HG02588 (cell line): Measurements from ENCODE around the gene TMPO.
"Not testable (repeated sequence)": the region's sequence is repeated elsewhere in the genome, so short reads cannot be mapped to it uniquely, and the experiment has no call there.

Experiments
- ATAC-seq: cut with Tn5 transposase; IDR thresholded peaks from one replicate; pipeline ENCODE4 v1.9.1; 2021; ENCODE audit warnings: mild to moderate bottlenecking, moderate library complexity; ENCODE audit not compliant: unreplicated experiment

TMPO gene

DNA sequence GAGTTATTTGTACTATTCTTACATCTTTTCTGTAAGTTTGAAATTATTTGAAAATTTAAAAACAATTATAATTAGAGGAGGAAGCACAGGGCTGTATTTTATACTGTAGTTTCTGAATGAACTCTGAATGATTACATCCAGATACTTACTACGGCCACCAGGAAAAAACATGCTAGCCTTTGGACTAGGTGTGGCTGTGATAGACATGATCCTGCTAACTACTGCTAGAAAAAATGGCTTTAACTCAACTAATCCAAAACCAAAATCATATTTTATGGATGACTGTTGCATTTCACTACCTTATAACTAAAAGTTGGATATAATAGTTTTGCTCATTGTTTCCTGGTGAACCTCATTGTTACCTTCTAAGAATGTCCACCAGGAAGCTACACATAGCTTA is 63.0 kb downstream of the TMPO start:
- ATAC-seq, result no peak

DNA sequence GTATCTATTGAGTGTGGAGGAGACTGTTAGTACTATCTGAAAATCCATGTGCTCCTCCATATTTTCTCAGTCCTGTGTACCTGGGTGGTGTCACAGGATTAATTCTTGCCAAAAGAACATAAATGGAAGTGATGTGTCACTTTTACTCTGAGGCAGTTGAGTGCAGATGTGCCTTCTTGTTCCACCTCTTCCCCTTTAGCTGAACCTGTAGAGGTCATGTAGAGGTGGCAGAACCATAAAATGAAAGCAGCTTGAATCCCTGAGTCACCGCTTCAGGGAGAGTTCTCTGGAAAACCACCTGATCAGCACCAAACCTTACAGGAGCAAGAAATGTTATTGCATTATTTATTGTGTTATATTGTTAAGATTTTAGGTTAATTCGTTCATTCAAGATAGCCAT is 63.4 kb downstream of the TMPO start:
- no peak for ATAC-seq

DNA sequence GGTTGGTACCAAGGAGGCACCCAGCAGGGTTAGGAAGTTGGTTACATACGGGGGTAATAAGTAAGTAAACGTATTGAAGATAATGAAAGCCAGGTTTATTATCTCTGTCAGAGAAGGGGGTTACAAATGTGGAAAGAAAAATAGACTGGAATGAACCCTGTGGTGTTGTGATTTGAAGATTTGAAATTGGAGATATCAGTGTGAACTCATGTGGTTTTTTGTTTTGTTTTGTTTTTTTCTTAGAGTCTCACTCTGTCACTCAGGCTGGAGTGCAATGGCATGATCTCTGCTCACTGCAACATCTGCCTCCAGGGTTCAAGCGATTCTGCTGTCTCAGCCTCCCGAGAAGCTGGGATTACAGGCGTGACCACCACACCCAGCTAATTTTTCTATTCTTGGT is 64.0 kb downstream of the TMPO start:
- ATAC-seq, result no peak

DNA sequence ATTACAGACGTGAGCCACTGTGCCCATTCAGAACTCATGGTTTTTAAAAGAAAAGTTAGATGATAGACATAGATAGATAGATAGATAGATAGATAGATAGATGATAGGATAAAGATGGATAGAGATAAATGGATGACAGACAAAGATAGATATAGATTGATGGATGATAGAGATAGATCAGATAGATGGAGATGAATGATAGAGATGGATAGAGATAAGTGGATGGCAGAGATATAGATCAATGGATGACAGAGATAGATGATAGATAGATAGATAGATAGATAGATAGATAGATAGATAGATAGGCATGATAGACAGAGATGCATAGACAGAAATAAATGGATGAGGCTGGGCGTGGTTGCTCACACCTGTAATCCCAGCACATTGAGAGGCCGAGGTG is 64.4 kb downstream of the TMPO start:
- ATAC-seq, result no peak

DNA sequence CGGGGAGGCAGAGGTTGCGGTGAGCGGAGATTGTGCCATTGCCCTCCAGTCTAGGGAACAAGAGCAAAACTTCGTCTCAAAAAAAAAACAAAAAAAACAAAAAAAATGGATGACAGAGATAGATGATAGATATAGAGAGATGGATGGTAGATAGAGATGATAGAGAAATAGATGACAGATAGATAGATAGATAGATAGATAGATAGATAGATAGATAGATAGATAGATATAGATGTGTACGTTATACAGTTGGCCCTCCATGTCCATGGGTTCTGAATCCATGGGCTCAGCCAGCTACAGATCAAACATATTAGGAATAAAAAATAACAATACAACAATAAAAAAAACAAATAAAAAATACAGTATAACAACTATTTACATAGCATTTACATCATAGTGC is 65.3 kb downstream of the TMPO start:
- ATAC-seq, result no peak

DNA sequence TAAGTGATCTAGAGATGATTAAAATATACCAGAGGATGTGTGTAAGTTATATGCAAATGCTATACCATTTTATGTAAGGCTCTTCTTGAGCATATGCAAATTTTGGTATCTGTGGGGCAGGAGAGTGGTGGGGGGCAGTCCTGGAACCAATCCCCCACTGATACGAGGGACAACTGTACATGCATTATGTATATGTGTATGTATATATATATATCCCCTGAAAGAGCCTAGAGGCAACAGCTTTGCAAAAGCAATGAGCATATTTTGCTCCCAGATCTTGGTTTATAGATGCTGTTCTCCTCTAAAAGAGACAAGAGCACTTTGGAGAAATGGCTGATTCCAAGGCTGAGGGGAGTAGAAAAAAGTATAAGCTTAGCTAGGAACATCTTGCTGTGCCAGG is 65.7 kb downstream of the TMPO start:
- no peak for ATAC-seq

DNA sequence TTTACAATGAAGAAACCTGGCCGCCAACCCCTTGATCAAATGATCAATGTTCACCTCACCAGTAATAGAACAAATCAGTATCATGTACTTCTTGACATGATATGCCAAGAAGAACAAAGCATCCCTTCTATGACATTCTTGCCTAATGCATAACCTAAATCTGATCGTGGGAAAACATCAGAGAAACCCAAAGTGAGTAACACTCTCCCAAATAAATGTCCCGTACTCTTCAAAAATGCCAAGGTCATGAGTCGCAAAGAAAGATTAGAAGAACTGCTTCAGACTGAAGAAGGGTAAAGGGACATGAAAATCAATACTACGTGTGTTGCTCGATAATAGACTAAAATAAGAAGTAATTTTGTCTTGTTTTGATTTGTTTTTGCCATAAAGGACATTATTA is 66.7 kb downstream of the TMPO start:
- no peak for ATAC-seq

DNA sequence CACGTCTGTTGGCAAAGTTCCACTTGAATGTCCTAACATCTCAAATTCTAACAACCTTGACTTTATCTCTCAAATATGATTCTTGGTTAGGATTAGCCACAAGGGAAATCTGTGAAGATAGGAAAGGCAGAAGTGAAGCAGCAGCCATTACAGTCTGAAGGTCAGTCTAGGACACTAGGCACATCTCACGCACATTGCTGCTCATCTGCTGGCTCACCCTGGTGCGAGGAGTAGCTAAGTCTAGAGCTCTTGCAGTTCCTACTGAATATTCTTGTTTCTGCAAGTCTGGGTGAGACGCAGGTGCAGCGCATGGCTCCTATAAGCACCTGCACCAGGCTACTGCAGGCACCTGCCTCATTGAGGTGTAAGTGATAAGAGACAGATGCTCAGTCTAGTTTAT is 71.7 kb downstream of the TMPO start:
- no peak for ATAC-seq

DNA sequence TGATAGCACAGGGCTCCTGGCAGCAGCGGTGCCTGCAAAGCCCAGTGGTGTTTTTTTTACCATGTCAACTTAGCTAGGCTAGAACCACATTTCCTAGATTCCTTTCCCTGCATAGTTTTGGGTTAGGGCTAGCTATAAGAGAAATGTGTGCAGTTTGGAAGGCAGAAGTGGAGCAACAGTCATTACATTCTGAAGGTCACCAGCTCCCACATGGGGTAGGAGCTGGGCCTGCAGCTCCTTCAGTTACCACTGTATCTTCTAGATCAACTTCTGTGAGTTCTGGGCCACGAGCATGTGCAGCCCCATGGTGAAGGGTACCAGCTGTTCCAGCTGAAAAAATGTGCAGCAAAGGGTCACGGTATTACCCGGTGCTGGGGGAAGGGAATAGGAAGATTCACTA is 75.8 kb downstream of the TMPO start:
- no peak for ATAC-seq

DNA sequence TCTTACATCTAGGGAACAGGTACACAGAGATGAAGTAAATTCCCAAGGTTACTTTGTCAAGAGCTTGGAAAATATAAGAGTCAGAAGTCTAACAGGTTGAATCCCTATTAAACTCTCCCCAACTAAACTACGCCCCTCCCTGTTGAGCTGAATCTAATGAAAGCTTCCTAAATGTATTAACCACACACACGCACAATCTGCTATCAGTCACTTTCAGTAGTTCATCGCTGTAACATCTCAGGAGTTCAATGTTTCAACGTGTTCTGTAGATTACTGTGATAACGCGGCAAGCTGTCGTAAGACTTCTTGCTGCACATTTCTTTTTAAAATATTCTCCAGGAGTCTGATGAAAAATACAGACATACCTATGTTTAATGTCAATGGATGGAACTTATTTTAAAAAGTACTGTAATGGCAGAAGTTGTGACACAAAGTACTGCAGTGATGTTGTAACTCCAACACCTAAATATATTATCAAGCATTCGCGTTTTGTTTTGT is 77.5 kb downstream of the TMPO start:
- no peak for ATAC-seq

DNA sequence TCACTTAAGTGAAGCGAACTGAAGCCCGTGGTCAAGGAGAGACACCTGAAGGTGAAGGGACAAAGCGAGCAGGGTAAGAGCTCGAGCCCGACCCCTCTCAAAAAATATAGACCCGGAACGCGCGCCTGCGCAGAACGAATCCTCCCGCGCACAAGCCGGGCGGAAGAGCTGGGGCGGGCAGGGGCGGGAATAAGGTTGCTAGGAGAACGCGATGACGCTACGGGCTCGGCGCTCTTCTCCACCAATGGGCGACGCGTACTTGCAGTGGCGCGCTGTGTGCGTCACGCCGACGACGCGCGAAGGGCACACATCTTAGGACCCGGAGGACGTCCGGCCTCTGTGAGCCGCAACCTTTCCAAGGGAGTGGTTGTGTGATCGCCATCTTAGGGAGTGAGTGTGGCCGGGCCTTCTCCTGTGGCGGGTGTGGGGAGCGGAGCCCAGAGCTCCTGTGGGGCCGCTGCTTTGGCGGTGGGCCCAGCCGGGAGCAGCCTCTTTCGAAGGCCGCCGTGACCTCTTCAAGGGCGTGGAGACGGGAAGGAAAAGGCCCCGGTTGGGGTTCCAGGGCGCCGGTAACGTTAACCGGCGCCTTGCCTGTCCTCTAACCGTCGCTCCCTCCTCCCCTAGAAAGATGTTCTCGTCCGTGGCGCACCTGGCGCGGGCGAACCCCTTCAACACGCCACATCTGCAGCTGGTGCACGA is 78.1 kb downstream of the TMPO start, which contains the start of gene SLC25A3:
Gene SLC25A3, plus strand, starts transcription at position 336 of the 699 bp plus-strand sequence. Its CDS starts 293 bp downstream, at position 629.
- peak; percentile 99 for ATAC-seq

DNA sequence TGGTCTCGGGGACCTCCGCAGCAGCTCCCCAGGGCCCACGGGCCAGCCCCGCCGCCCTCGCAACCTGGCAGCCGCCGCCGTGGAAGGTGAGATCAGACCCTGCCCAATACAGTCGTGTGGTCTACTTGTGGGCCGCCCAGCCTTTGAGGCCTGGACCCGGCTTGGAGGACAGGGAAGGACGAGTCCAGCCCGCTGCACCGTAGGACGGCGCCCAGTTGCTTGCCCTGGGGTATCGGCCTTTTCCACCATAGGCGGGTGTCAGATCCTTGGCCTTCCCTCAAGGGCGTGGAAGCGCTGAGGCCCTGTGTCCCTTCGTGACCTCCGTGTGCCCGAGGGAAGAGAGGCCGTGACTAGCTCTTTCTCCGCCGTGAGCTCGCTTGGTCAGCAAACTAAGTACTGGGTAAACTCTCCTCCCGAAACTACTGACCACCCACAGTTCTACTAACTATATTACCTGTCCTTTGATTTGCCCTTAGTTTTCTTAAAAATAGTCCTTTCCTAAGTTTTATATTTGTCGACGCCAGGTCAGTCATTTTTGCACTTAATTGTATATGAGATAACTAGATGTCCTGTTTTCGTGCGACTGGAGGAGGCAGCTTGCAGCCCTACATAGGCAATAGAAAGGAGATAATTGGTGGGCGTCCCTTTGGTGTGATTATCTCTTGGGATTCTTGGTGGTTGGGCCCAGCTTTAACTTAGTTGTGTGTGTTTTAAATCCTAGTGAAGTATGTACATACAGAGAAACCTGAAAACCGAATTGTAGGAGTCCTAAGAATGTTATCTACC is 78.9 kb downstream of the TMPO start:
- peak; percentile 14 for ATAC-seq

DNA sequence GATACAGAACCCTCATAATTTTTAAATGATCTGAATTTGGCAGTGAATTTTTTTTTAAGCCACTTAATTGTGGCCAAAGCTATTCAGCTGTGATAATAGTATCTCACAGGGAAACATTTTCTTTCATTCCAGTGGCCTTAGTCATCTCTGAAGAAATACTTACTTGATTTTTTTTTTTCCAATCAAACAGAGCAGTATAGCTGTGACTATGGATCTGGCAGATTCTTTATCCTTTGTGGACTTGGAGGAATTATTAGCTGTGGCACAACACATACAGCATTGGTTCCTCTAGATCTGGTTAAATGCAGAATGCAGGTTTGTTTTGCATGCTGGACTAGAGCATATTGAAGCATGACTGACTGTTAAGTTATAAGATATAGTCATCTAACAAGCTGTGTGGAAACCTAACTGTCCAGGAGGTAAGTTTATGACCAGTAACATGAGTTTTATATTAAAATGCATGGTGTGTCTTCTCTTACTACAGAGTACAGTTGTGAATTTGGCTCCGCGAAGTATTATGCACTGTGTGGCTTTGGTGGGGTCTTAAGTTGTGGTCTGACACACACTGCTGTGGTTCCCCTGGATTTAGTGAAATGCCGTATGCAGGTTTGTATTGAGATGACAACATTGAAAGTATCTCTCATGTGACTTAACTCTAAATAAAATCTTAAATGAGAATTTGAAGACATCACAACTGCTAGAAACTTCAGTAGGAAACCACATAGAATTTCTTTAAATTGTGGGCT is 80.0 kb downstream of the TMPO start:
- no peak for ATAC-seq

DNA sequence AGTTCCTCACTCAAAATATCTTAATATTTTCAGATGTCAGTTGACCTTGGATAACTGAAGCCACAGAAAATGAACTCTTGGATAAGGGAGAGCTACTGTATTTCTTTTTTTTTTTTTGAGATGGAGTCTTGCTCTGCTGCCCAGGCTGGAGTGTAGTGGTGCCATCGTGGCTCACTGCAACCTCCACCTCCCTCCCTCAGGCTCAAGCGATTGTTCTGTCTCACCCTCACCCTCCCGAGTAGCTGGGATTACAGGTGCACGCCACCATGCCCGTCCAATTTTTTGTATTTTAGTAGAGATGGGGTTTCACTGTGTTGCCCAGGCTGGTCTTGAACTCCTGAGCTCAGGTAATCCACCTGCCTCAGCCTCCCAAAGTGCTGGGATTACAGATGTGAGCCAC is 81.9 kb downstream of the TMPO start:
- ATAC-seq, result not testable (repeated sequence)
